ENCODE data around the gene STAT4. TPM values are rescaled to one million over a fixed set of nuclear protein-coding genes. Genes with fewer than 3 reads are reported as not detected.
"Not testable (repeated sequence)": the region's sequence is repeated elsewhere in the genome, so short reads cannot be mapped to it uniquely, and the experiment has no call there.

STAT4 gene
- total RNA-seq, 1 donor, result 0.54 TPM

DNA sequence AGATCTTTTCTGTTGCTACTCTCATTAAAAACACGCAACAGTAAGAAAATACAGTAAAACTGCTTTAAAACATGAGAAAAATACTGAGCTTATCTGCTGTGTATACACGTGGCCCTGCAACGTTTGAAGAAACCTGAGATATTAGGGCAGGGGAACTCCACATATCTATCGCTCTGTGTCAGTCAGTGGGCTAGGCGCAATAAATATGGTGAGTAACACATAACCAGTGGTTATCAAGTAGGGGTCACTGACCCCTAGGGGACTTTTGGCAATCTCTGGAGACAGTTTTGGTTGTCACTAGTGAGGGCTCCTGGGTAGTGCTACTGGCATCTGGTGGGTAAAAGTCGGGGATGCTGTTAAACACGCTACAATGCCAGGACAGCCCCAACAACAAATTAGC is 151.7 kb downstream of the STAT4 start:
- no peak for DNase-seq (ENCODE audit: low read depth)
- H3K4me3 ChIP-seq (ENCODE audit: low read depth, low read length), result no peak overlapping the region
- TF ChIP-seq, protein P1, sequence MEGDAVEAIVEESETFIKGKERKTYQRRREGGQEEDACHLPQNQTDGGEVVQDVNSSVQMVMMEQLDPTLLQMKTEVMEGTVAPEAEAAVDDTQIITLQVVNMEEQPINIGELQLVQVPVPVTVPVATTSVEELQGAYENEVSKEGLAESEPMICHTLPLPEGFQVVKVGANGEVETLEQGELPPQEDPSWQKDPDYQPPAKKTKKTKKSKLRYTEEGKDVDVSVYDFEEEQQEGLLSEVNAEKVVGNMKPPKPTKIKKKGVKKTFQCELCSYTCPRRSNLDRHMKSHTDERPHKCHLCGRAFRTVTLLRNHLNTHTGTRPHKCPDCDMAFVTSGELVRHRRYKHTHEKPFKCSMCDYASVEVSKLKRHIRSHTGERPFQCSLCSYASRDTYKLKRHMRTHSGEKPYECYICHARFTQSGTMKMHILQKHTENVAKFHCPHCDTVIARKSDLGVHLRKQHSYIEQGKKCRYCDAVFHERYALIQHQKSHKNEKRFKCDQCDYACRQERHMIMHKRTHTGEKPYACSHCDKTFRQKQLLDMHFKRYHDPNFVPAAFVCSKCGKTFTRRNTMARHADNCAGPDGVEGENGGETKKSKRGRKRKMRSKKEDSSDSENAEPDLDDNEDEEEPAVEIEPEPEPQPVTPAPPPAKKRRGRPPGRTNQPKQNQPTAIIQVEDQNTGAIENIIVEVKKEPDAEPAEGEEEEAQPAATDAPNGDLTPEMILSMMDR (IDR thresholded peaks at IDR 0.05; ENCODE audit: insufficient read depth, low read length), result no peak

DNA sequence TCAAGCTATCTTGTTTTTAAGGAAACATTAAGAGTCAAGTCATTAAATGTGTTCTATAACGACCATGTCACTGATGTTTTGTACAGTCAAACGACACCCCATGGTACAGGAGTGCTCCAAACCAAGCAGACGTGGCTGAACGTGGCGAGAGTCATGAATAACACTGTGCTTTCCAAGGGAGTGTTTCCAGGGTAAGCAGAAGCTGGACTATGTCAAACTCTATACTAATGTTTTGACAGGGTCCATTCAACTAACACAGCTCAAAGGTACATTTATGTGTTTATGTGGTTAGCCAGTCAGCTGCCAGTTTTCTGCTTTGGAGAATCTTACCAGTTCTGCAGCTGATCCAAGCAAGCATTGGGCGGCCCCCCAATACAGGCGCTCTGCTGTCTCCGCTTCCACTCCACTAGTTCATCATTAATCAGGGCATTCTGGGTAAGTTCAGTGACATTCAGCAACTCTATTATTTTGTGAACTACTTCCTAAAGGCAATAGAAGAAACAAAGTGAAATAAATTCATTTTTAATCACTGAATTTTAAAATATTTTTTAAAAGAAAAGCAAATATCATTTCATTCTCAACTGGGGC is 153.2 kb downstream of the STAT4 start:
- TF ChIP-seq, protein P1 (IDR thresholded peaks at IDR 0.05; ENCODE audit: insufficient read depth, low read length), result no peak

DNA sequence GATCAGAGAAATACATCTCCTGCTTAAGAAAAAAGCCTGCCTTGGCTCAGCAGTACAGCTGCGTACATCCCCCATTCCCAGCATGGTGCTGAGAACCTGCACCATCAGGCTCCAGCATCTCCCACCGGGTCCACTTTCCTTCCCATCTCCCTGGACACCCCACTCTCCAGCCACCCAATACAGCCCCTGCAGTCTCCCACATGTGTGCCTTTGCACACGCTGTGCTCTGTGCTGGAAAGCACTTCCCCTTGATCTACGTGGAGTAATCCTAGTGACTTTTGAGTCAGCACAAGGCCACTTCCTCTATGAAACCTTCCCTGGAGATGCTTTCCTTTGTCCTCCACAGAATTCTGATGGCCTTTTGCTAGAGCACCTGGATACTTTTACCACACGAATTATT is 153.8 kb downstream of the STAT4 start:
- no peak for DNase-seq (ENCODE audit: low read depth)

More for the DNA sequence above, 153.2 kb downstream of the STAT4 start:
- no peak for DNase-seq (ENCODE audit: low read depth)
- no peak overlapping the region for H3K4me3 ChIP-seq (ENCODE audit: low read depth, low read length)

DNA sequence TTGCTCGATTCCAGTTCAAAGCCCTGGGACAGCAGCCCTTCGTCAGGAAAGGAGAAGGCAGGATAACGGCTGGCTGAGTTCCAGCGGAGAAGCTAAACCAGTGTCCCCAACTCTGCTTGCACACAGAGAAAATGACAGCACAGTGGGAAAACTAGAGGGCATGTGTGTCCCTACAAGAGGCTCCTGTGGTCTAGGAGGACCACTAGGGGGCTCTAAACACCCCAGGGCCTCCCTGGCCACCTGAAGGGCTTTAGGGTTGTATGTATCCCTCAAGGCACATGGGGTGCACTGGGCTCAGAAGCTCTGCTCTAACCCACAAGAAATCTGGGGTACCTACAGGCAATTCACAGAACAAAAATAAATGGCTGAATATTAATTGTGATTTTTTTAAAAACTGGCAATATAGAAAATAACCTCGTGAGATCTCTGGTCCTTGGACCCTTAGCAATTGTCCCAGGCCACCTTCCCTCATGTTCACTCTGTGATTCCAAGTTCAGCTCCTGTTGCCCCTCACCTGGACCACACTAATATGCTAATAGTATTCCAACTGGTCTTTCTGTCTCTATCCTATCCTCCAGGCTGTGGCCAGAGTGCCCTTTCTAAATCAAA is 154.4 kb downstream of the STAT4 start:
- H3K4me3 ChIP-seq (ENCODE audit: low read depth, low read length), result no peak overlapping the region
- DNase-seq (ENCODE audit: low read depth), result peak; percentile 41
- TF ChIP-seq, protein P1 (IDR thresholded peaks at IDR 0.05; ENCODE audit: insufficient read depth, low read length), result peak; percentile 79

More for the DNA sequence above, 153.8 kb downstream of the STAT4 start:
- no peak overlapping the region for H3K4me3 ChIP-seq (ENCODE audit: low read depth, low read length)
- TF ChIP-seq, protein P1 (IDR thresholded peaks at IDR 0.05; ENCODE audit: insufficient read depth, low read length), result no peak

DNA sequence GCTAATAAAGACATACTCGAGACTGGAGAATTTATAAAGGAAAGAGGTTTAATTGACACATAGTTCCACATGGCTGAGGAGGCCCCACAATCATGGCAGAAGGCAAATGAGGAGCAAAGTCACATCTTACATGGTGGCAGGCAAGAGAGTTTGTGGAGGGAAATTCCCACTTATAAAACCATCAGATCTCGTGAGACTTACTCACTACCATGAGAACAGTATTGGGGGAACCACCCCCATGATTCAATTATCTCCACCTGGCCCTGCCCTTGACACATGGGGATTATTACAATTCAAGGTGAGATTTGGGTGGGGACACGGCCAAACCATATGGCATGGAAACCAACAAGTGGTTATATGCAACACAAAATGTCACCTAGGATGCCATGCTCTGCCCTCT is 155.5 kb downstream of the STAT4 start:
- H3K4me3 ChIP-seq (ENCODE audit: low read depth, low read length); DNase-seq (ENCODE audit: low read depth): not testable (repeated sequence)

DNA sequence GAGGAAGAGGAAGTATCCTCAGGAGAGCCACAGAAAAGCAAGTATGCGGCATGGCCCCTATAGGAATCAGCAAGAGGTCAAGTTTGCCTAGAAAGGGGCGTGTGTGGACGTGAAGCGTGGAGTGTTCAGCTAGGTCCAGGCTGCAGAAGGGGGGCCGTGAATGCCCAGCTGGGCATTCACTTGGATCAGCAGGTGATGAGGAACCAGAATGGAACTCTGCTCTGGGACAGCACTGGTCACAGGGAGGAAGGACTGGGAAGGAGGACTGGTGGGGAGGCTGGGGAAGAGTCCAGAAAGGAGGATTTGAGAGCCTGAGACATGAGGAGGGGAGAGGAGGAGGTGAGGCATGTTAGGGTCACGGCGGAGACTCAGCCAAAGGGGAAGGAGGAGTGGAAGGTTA is 156.6 kb downstream of the STAT4 start:
- no peak for DNase-seq (ENCODE audit: low read depth)
- H3K4me3 ChIP-seq (ENCODE audit: low read depth, low read length), result no peak overlapping the region
- TF ChIP-seq, protein P1 (IDR thresholded peaks at IDR 0.05; ENCODE audit: insufficient read depth, low read length), result no peak

DNA sequence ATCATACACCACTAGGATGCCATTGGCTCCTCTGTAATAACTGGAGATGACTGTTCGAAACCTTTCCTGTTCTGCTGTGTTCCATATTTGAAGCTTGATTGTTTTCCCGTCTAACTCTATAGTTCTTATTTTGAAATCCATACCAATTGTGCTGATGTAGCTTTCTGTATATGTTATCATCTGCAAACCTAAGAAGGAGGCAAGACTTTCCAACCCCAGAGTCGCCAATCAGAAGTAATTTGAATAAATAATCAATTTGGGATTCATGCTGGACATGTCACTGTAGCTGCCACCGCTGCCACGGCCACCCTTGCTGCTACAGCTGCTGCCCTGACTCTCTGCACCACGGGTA is 157.5 kb downstream of the STAT4 start:
- DNase-seq (ENCODE audit: low read depth), result no peak
- no peak overlapping the region for H3K4me3 ChIP-seq (ENCODE audit: low read depth, low read length)
- TF ChIP-seq, protein P1 (IDR thresholded peaks at IDR 0.05; ENCODE audit: insufficient read depth, low read length), result no peak

Measured in fibroblast of the aortic adventitia (primary cell).